Measurements from ENCODE around the gene LCE1B. TPM values are rescaled to one million over a fixed set of nuclear protein-coding genes. Genes with fewer than 3 reads are reported as not detected.

Gene LCE1B
- 0.34 to 0.57 TPM (median 0.48 TPM) in 3 replicates for polyA plus RNA-seq
- 9.9 TPM for polyA plus RNA-seq (2011; ENCODE audit: low read depth)
- 0.31 and 0.32 TPM in 2 replicates for polyA plus RNA-seq (2011; cell fraction: cytosol; rRNA removed)
- polyA plus RNA-seq (2011; cell fraction: nucleus; rRNA removed) = 0.33 and 0.41 TPM in 2 replicates
- 0.97 and 104 TPM in 2 replicates for polyA plus RNA-seq (2012; ENCODE audit: low replicate concordance)
- 0.46 TPM in 1 of 3 replicates, not detected in the others for polyA minus RNA-seq
- not detected for polyA minus RNA-seq (2011; cell fraction: cytosol; rRNA and poly(A)+ RNA removed)
- 0.42 TPM in 1 of 2 replicates, not detected in the other for polyA minus RNA-seq (2011; cell fraction: nucleus; rRNA and poly(A)+ RNA removed)

- H3K4me3 ChIP-seq (ENCODE audit: control insufficient read depth in 2 of 3, extremely low read depth in 1 of 3, insufficient read depth in 2 of 3, low read depth in 1 of 3, low read length in 3 of 3) = no peak within 1 kb of the TSS
- no peak within 1 kb of the TSS for H3K27ac ChIP-seq (ENCODE audit: control insufficient read depth, insufficient read depth, low read length)
- TF ChIP-seq EZH2 (IDR thresholded peaks at IDR 0.05; ENCODE audit: low read length) (no peak), CTCF (optimal IDR thresholded peaks at IDR 0.05 in 1 of 3, IDR thresholded peaks at IDR 0.05 in 1 of 3, conservative IDR thresholded peaks at IDR 0.05 in 1 of 3; ENCODE audit: extremely low read depth in 1 of 3, insufficient read depth in 2 of 3, low read length in 3 of 3) (no peak)
- dilution Hi-C loops (cut with MboI; ENCODE audit: extremely low pct_ligation_motif_present, low sequenced_read_pairs) = no loop called here
- H3K36me3 ChIP-seq (ENCODE audit: control insufficient read depth in 2 of 2, extremely low read depth in 1 of 2, insufficient read depth in 2 of 2, low read length in 2 of 2) = no peaks in the 10 kb centered on the region
- H4K20me1 ChIP-seq (ENCODE audit: control insufficient read depth, extremely low read depth, insufficient read depth, low read length) = no peaks in the 10 kb centered on the region
- H3K9me3 ChIP-seq (ENCODE audit: control insufficient read depth, low read depth, low read length) = no peaks in the 10 kb centered on the region
- peak within 1 kb of the TSS; percentile 25 for H3K4me2 ChIP-seq (ENCODE audit: control insufficient read depth, extremely low read depth, insufficient read depth, low read depth, low read length)
- no peak for DNase-seq (ENCODE audit: low read depth, low spot score)
- FAIRE-seq = peak; percentile 58
- no peak within 1 kb of the TSS for H3K9ac ChIP-seq (ENCODE audit: control insufficient read depth, extremely low read depth, insufficient read depth, low read length)
- H3K9me1 ChIP-seq (ENCODE audit: control insufficient read depth, extremely low read depth, insufficient read depth, low read length) = no peaks in the 10 kb centered on the region
- H2AFZ ChIP-seq (ENCODE audit: control insufficient read depth, low read length) = peak within 1 kb of the TSS; percentile 24
- peaks cover 14% of the 10 kb centered on the region for H3K4me1 ChIP-seq (ENCODE audit: control insufficient read depth, extremely low read depth, insufficient read depth, low read length)
- H3K79me2 ChIP-seq (ENCODE audit: control insufficient read depth, insufficient read depth, low read length) = no peaks in the 10 kb centered on the region
- H3K27me3 ChIP-seq (ENCODE audit: control insufficient read depth, extremely low read depth, insufficient read depth, low read length) = no peaks in the 10 kb centered on the region
Measured at GRCh38 chr1:152811671-152812070, at the start of gene LCE1B. LCE1B (plus strand) TSS chr1:152811971; CDS start chr1:152812447, 476 bp downstream.

- H3K36me3 ChIP-seq (ENCODE audit: control insufficient read depth in 2 of 2, extremely low read depth in 1 of 2, insufficient read depth in 2 of 2, low read length in 2 of 2) = no peaks in the 10 kb centered on the region
- no peak for DNase-seq (ENCODE audit: low read depth, low spot score)
- H3K79me2 ChIP-seq (ENCODE audit: control insufficient read depth, insufficient read depth, low read length) = no peaks in the 10 kb centered on the region
- no peak overlapping the region for H2AFZ ChIP-seq (ENCODE audit: control insufficient read depth, low read length)
- no peaks in the 10 kb centered on the region for H4K20me1 ChIP-seq (ENCODE audit: control insufficient read depth, extremely low read depth, insufficient read depth, low read length)
- no peaks in the 10 kb centered on the region for H3K27me3 ChIP-seq (ENCODE audit: control insufficient read depth, extremely low read depth, insufficient read depth, low read length)
- peak in 1 of 3 experiments; percentile 1 for TF ChIP-seq CTCF (optimal IDR thresholded peaks at IDR 0.05 in 1 of 3, IDR thresholded peaks at IDR 0.05 in 1 of 3, conservative IDR thresholded peaks at IDR 0.05 in 1 of 3; ENCODE audit: extremely low read depth in 1 of 3, insufficient read depth in 2 of 3, low read length in 3 of 3)
- TF ChIP-seq EZH2 (IDR thresholded peaks at IDR 0.05; ENCODE audit: low read length) = no peak
- H3K4me3 ChIP-seq (ENCODE audit: control insufficient read depth in 2 of 3, extremely low read depth in 1 of 3, insufficient read depth in 2 of 3, low read depth in 1 of 3, low read length in 3 of 3) = no peak overlapping the region
- H3K4me2 ChIP-seq (ENCODE audit: control insufficient read depth, extremely low read depth, insufficient read depth, low read depth, low read length) = no peak overlapping the region
- H3K9me3 ChIP-seq (ENCODE audit: control insufficient read depth, low read depth, low read length) = no peaks in the 10 kb centered on the region
- H3K27ac ChIP-seq (ENCODE audit: control insufficient read depth, insufficient read depth, low read length) = no peak overlapping the region
- no peak for FAIRE-seq
- H3K9me1 ChIP-seq (ENCODE audit: control insufficient read depth, extremely low read depth, insufficient read depth, low read length) = no peaks in the 10 kb centered on the region
- H3K4me1 ChIP-seq (ENCODE audit: control insufficient read depth, extremely low read depth, insufficient read depth, low read length) = peaks cover 6% of the 10 kb centered on the region
- dilution Hi-C loops (cut with MboI; ENCODE audit: extremely low pct_ligation_motif_present, low sequenced_read_pairs) = no loop called here
- H3K9ac ChIP-seq (ENCODE audit: control insufficient read depth, extremely low read depth, insufficient read depth, low read length) = no peak overlapping the region
Measured at GRCh38 chr1:152768847-152769533, 42.8 kb upstream of the LCE1B start.
